ENCODE data around the gene SCGB3A2. TPM values are rescaled to one million over a fixed set of nuclear protein-coding genes. Genes with fewer than 3 reads are reported as not detected.

Gene SCGB3A2
- total RNA-seq, 2 experiments from 2014 or later, result not detected

- no peak for TF ChIP-seq EZH2phosphoT487 (IDR thresholded peaks at IDR 0.05; ENCODE audit: borderline replicate concordance, low read depth, low read length)
- TF ChIP-seq, protein P1, sequence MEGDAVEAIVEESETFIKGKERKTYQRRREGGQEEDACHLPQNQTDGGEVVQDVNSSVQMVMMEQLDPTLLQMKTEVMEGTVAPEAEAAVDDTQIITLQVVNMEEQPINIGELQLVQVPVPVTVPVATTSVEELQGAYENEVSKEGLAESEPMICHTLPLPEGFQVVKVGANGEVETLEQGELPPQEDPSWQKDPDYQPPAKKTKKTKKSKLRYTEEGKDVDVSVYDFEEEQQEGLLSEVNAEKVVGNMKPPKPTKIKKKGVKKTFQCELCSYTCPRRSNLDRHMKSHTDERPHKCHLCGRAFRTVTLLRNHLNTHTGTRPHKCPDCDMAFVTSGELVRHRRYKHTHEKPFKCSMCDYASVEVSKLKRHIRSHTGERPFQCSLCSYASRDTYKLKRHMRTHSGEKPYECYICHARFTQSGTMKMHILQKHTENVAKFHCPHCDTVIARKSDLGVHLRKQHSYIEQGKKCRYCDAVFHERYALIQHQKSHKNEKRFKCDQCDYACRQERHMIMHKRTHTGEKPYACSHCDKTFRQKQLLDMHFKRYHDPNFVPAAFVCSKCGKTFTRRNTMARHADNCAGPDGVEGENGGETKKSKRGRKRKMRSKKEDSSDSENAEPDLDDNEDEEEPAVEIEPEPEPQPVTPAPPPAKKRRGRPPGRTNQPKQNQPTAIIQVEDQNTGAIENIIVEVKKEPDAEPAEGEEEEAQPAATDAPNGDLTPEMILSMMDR (conservative IDR thresholded peaks at IDR 0.05; ENCODE audit: low read length), result no peak
Observed at GRCh38 chr5:147842869-147843268, 35.6 kb upstream of the SCGB3A2 start.

DNA sequence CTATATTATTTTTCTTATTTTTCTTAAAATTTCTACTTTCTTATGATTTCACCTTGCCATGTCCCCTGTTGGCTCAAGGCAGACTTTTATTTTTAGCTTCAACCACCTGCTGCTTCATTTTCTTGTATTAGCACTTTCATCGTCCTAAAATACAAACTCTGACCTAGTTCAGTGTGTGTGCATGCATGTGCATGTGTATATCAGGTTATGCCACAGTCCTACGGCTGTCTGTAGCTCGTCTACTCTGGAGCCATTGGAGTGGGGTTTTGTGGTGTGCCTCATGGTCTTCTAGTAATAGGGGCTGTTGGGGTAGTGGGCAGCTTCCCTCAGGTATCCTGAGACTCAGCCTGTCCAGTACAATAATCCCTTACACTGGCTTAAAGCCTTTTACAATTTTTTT is 33.7 kb upstream of the SCGB3A2 start:
- intact Hi-C loops (cut with micrococcal nuclease; ENCODE audit: unreplicated experiment), result no loop called here

More at GRCh38 chr5:147842869-147843268, 35.6 kb upstream of the SCGB3A2 start:
- H2AFZ ChIP-seq (ENCODE audit: low read length), result no peak overlapping the region
- intact Hi-C loops (cut with micrococcal nuclease; ENCODE audit: unreplicated experiment), result no loop called here
- H3K27ac ChIP-seq (ENCODE audit: low read depth, low read length, poor library complexity, severe bottlenecking), result no peak overlapping the region
- H4K20me1 ChIP-seq (ENCODE audit: insufficient read depth, low read length), result no peaks in the 10 kb centered on the region
- BruUV-seq (replicated peaks), result no TSS peak
- POLR2A ChIA-PET, result no interaction called here
- H3K4me3 ChIP-seq (ENCODE audit: low read depth, low read length, poor library complexity, severe bottlenecking), result no peak overlapping the region
- no peaks in the 10 kb centered on the region for H3K9me2 ChIP-seq (ENCODE audit: insufficient read depth, low read length)
- no peaks in the 10 kb centered on the region for H3K79me2 ChIP-seq (ENCODE audit: insufficient read depth, low read depth, low read length)
- CTCF ChIA-PET (ENCODE audit: unreplicated experiment), result no interaction called here
- no peaks in the 10 kb centered on the region for H3K36me3 ChIP-seq (ENCODE audit: insufficient read depth, low read length)
- H3K4me2 ChIP-seq (ENCODE audit: low read length), result no peak overlapping the region
- no peaks in the 10 kb centered on the region for H3K9me3 ChIP-seq (ENCODE audit: low read length)
- DNase-seq (ENCODE audit: low spot score), result no peak
- H3K4me1 ChIP-seq (ENCODE audit: insufficient read depth, low read length, poor library complexity, severe bottlenecking), result no peaks in the 10 kb centered on the region

DNA sequence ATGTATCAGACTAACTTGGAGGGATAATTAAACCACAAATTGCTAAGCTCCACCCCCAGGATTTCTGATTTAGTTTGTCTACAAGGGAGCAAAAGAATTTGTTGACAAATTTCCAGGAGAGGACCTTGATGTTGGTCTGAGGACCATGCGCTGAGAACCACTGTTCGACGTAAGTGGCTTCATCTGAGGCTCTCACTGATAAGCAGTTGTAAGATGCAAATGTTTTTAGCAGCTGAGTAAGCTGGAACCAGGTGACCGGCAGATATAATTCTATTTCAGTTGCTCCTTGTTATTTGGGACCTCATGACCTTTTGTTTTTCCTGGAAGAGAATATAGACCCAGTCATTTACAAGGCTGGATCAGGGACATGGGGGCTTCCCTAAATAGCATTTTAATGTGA is 32.9 kb upstream of the SCGB3A2 start:
- no peaks in the 10 kb centered on the region for H3K36me3 ChIP-seq (ENCODE audit: insufficient read depth, low read length)
- H3K4me3 ChIP-seq (ENCODE audit: low read depth, low read length, poor library complexity, severe bottlenecking), result no peak overlapping the region
- POLR2A ChIA-PET, result interaction anchor here (0.6 to 1.6 kb wide), 2 partner anchors 9 to 40 kb away, joined by 4 to 6 read pairs; no protein-coding TSS in a partner anchor
- H3K4me1 ChIP-seq (ENCODE audit: insufficient read depth, low read length, poor library complexity, severe bottlenecking), result no peaks in the 10 kb centered on the region
- no peak overlapping the region for H2AFZ ChIP-seq (ENCODE audit: low read length)
- no peak overlapping the region for H3K27ac ChIP-seq (ENCODE audit: low read depth, low read length, poor library complexity, severe bottlenecking)
- H3K9me2 ChIP-seq (ENCODE audit: insufficient read depth, low read length), result no peaks in the 10 kb centered on the region
- no TSS peak for BruUV-seq (replicated peaks)
- intact Hi-C loops (cut with micrococcal nuclease; ENCODE audit: unreplicated experiment), result no loop called here
- no peak for DNase-seq (ENCODE audit: low spot score)
- no peaks in the 10 kb centered on the region for H3K9me3 ChIP-seq (ENCODE audit: low read length)
- H4K20me1 ChIP-seq (ENCODE audit: insufficient read depth, low read length), result no peaks in the 10 kb centered on the region
- CTCF ChIA-PET (ENCODE audit: unreplicated experiment), result no interaction called here
- no peak overlapping the region for H3K4me2 ChIP-seq (ENCODE audit: low read length)
- TF ChIP-seq, protein P1 (conservative IDR thresholded peaks at IDR 0.05; ENCODE audit: low read length), result no peak
- no peak for TF ChIP-seq EZH2phosphoT487 (IDR thresholded peaks at IDR 0.05; ENCODE audit: borderline replicate concordance, low read depth, low read length)
- no peaks in the 10 kb centered on the region for H3K79me2 ChIP-seq (ENCODE audit: insufficient read depth, low read depth, low read length)

More for the DNA sequence above, 33.7 kb upstream of the SCGB3A2 start:
- Histone ChIP-seq H3K4me2 (ENCODE audit: low read length) (no peak overlapping the region), H3K79me2 (ENCODE audit: insufficient read depth, low read depth, low read length) (no peaks in the 10 kb centered on the region), H3K36me3 (ENCODE audit: insufficient read depth, low read length) (no peaks in the 10 kb centered on the region), H2AFZ (ENCODE audit: low read length) (no peak overlapping the region), H3K4me3 (ENCODE audit: low read depth, low read length, poor library complexity, severe bottlenecking) (no peak overlapping the region), H3K27ac (ENCODE audit: low read depth, low read length, poor library complexity, severe bottlenecking) (no peak overlapping the region), H4K20me1 (ENCODE audit: insufficient read depth, low read length) (no peaks in the 10 kb centered on the region), H3K4me1 (ENCODE audit: insufficient read depth, low read length, poor library complexity, severe bottlenecking) (no peaks in the 10 kb centered on the region), H3K9me2 (ENCODE audit: insufficient read depth, low read length) (no peaks in the 10 kb centered on the region), H3K9me3 (ENCODE audit: low read length) (no peaks in the 10 kb centered on the region)
- POLR2A ChIA-PET, result interaction anchor here (0.6 to 1.6 kb wide), 3 partner anchors 10 to 911 kb away, joined by 3 to 4 read pairs (median 3); no protein-coding TSS in a partner anchor
- TF ChIP-seq EZH2phosphoT487 (IDR thresholded peaks at IDR 0.05; ENCODE audit: borderline replicate concordance, low read depth, low read length), result no peak
- TF ChIP-seq, protein P1 (conservative IDR thresholded peaks at IDR 0.05; ENCODE audit: low read length), result no peak
- no TSS peak for BruUV-seq (replicated peaks)
- CTCF ChIA-PET (ENCODE audit: unreplicated experiment), result no interaction called here
- no peak for DNase-seq (ENCODE audit: low spot score)
